GM23248 (cell line): Measurements from ENCODE around the gene TYROBP.

Experiments
- EZH2 ChIP-seq: fragments of 200-600 bp; sonication (generic); IDR thresholded peaks from 2 replicates; pipeline ENCODE4 v1.6.1; 2018; ENCODE audit warnings: antibody characterized with exemption, mild to moderate bottlenecking; ENCODE audit not compliant: insufficient read depth, poor library complexity, severe bottlenecking
- EZH2phosphoT487 ChIP-seq: fragments of 200-600 bp; sonication (generic); IDR thresholded peaks from 2 replicates; pipeline ENCODE4 v1.6.1; 2018; ENCODE audit warnings: antibody characterized with exemption, moderate library complexity, mild to moderate bottlenecking, low read depth; ENCODE audit not compliant: insufficient read depth

GRCh38 chr19:35909684-35910035, 1.6 kb upstream of the TYROBP start:
- TF ChIP-seq EZH2: no peak
- TF ChIP-seq EZH2phosphoT487: no peak
